Raji (cell line): ENCODE measurements around the gene CCDC197.

Experiments used
- POLR2A ChIP-seq: IDR thresholded peaks from 2 replicates; pipeline ENCODE4 v1.6.1; 2011; ENCODE audit warnings: low read depth, low read length, control low read depth; ENCODE audit not compliant: insufficient read depth

The CCDC197 gene

DNA sequence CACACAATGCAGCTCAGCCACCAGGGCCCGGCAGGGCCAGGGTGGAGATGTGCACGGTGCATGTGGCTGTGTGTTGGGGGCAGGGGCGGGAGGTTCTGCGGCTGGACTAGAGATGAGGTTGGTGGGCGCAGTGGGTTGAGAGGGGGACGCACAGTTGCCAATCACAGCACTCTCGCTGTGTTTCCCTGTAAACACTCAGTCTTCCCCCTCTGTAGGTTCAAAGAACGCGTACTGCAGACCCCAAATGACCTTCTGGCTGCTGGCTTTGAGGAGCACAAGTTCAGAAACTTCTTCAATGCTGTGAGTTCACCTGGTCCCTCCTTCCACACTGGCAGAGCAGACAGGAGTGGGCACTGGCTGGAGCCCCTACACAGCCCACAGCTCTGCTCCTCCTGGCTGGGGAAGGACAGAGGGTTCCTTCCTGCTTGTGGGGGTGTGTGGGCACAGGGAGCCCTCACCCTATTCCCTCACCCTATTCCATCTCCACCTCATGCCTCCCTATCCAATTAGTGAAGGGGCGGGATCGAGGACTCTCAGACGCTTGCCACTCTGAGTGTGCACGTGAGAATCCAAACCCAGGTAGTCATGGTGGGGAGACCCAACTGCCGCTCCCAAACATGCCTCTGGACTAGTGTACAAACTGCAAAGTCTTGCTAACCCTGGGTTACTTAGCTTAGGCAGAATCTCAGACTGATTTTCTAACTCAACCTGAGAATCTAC, 46.8 kb downstream of the CCDC197 start:
- no peak for TF ChIP-seq POLR2A

GRCh38 chr14:94044476-94045091, 47.5 kb downstream of the CCDC197 start:
- TF ChIP-seq POLR2A: no peak

DNA sequence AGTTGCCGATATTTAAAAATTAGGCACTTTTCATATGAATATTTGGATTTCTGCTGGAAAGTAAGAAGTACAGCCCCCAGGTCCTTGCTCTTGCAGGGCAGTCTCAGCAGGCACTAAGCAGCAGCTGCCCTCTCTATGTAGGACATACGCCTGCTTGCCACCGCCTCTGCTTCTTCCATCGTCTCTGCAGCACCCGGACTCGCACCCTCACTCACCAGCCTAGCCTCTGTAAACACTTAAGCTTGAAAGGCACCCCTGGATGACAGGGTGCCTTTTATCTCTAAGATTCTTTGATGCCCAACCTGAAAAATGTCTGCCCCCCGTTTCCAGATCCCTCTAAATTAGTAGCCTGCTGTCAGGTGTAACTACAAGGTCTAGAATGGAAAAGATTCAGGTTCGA, 48.0 kb downstream of the CCDC197 start:
- no peak for TF ChIP-seq POLR2A

DNA sequence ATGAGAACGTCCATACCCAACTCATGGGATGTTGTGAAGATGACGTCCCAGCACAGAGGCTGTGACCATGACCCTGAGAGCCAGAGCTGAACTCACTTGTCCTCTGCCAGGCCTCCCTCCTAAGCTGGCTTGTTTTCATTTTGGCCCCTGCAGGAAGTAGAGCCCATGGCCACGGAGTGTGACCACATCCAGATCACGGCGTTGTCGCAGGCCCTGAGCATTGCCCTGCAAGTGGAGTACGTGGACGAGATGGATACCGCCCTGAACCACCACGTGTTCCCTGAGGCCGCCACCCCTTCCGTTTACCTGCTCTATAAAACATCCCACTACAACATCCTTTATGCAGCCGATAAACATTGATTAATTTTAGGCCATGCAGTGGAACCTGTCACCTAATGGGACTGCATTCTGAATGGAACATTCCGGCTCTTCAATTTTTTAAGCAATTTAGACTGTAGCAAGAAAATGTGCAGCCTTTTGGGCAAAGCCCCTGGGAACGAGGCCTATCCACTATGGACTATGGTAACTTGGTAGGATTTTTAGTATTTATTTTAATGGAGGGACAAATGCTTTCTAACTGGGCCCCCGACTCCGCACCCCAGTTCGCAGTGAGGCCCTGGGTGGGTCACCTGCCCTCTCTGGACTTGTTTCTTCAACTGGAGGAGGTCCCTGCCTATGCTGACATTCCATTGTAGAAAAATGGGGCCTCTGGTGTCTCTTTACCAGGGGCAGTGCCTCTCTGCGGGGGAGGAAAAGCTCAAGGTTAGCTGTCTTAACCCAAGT, 48.7 kb downstream of the CCDC197 start:
- no peak for TF ChIP-seq POLR2A

DNA sequence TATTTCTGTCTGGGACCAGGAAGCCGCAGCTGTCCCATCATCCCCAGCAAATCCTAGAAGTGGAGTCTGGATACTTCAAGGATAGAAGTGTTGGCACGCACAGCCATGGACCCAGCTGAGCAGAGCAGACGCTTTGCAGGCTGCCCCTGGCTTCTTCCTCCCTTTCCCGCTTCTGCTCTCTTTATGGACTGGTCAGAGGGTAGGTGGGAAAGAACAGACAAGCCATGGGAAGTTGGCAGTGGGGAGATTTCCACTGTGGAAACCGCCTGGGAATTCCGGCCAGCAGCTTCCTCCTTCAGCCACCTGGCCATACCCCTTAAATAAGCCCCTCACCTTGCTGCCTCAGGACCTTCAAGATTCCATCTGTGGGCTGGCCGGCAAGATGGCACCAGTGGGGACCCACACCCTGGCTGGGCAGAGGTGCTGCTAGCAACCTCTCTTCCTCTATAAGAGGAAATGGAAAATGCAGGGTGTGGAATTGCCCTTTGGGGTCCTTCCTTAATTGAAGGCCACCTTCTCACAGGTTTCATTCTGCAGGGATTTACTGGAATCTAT, 49.7 kb downstream of the CCDC197 start:
- no peak for TF ChIP-seq POLR2A

GRCh38 chr14:94047581-94047980, 50.5 kb downstream of the CCDC197 start:
- no peak for TF ChIP-seq POLR2A

DNA sequence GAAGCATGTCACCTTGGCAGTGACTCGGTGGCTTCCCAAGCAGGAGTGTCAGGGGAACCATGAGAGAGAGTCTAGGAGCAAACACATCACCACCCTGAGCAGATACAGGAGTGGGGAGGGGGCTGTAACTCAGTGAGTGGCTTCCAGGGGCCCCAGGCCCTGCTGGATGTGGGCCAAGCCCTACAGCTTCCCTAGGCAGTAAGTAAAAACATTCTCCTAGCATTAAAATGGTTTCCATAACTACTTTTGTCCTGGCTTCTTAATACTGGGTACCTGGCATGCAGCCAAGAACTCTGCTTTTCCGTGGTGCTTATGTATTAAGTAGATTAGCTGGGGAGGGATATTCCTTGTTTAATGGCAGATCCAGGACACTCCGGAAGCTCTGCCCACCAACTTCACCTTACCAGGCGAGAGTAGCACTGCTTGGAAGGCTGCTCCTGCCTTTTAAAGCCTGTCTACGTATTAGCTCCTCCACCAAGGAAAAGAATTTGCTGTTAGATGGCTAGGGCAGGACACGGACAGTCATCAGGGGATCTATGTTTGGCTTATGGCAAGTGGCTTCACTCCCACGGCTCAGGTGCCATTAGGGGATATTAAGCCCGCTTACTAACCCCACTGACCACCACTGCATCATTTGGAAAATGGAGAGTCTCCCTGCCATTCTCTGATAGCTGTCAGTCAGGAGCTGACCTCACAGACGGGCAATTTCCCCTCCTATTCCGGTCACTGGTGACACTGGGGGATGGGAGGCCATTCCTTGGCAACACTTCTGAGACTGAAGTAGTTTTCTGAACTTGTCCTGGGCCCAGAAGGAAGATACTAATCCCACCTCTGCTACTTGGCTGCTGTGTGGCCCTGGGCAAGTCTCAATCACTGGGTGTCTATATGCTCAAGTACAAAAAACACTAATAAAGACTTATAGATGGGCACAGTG, 51.9 kb downstream of the CCDC197 start:
- TF ChIP-seq POLR2A: no peak

- no peak for TF ChIP-seq POLR2A
Measured at GRCh38 chr14:94049625-94050023, 52.5 kb downstream of the CCDC197 start.

DNA sequence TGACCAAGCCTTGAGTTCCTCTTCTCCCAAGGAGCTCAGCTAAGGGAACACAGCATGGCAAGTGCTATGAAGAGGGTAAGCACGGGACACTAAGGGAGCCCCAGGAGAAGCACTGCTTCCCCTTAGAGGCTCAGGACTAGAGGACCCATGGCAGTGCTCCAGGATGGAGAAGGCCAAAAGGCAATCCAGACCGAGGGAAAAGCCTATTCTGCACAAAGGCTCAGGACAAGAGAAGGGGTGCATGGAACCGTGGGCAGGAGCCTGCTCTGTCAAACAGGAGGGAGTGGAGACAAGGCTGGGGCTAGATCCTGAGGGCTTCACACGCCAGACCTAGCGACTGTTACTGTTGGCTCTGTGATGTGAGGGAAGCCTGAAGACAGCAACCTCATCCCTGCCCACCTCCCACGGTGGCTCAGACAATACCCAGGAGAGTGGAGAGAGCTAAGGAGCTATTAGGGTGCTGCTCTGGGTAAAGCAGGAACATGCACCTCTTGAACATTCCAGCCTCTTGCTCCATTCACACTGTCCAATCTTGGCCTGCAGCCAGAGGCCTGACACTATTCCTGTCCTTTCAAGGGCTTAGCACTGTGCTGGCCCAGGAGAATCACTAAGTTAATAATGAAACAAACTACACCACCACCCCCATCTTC, 53.3 kb downstream of the CCDC197 start:
- TF ChIP-seq POLR2A: no peak

DNA sequence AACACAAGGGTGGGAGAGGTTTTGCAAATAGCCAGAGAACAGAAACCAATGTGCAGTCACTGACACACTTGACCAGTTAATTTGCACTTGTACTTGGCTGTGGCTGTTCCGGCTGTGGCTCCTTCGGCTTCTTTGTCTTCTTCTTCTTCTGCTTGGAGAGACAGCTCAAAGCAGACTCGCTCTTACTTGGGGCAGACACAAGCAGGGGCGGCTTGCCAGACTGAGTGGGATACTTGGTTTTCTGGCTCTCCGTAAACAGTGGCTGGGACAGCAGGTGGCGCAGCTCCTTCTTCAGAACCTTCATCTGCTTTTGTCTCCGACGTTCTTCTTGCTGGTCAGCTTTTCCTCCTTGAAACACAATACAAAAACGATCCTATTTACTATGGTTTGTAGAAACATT, 54.0 kb downstream of the CCDC197 start:
- no peak for TF ChIP-seq POLR2A

- no peak for TF ChIP-seq POLR2A
Measured at GRCh38 chr14:94051779-94052178, 54.7 kb downstream of the CCDC197 start.

- no peak for TF ChIP-seq POLR2A
Measured at GRCh38 chr14:94052199-94052598, 55.1 kb downstream of the CCDC197 start.

- TF ChIP-seq POLR2A: no peak
Measured at GRCh38 chr14:94052662-94053061, 55.6 kb downstream of the CCDC197 start.

GRCh38 chr14:94054401-94054800, 57.3 kb downstream of the CCDC197 start:
- no peak for TF ChIP-seq POLR2A

GRCh38 chr14:94054936-94055335, 57.8 kb downstream of the CCDC197 start:
- TF ChIP-seq POLR2A: no peak
